HG02642 (cell line): Measurements from ENCODE around the gene IL17A.
A peak's percentile ranks its signal among the peaks of the same experiment; 100 is the strongest.
"Not testable (repeated sequence)": the region's sequence is repeated elsewhere in the genome, so short reads cannot be mapped to it uniquely, and the experiment has no call there.

Experiments
- ATAC-seq: cut with Tn5 transposase; IDR thresholded peaks from one replicate; pipeline ENCODE4 v1.9.1; 2021; ENCODE audit warnings: mild to moderate bottlenecking; ENCODE audit not compliant: unreplicated experiment, poor library complexity

The IL17A gene

GRCh38 chr6:52162940-52163908, 23.0 kb upstream of the IL17A start:
- peak; percentile 58 for ATAC-seq

GRCh38 chr6:52164319-52165094, 21.7 kb upstream of the IL17A start:
- no peak for ATAC-seq

GRCh38 chr6:52167267-52167666, 18.9 kb upstream of the IL17A start:
- ATAC-seq = no peak

GRCh38 chr6:52168351-52168750, 17.8 kb upstream of the IL17A start:
- ATAC-seq = not testable (repeated sequence)

GRCh38 chr6:52174118-52174517, 12.1 kb upstream of the IL17A start:
- ATAC-seq = no peak

- peak; percentile 58 for ATAC-seq
These were observed 9.6 kb upstream of the IL17A start for GRCh38 chr6:52176550-52176949.

- no peak for ATAC-seq
These were observed 8.2 kb upstream of the IL17A start for GRCh38 chr6:52177961-52178360.

GRCh38 chr6:52180787-52181558, 5.2 kb upstream of the IL17A start:
- peak; percentile 72 for ATAC-seq

GRCh38 chr6:52183131-52183713, 3.0 kb upstream of the IL17A start:
- ATAC-seq = no peak

GRCh38 chr6:52186480-52186879, 305 bp downstream of the IL17A start:
- no peak for ATAC-seq

GRCh38 chr6:52187098-52187497, 923 bp downstream of the IL17A start:
- no peak for ATAC-seq

- no peak for ATAC-seq
These were observed 3.8 kb downstream of the IL17A start for GRCh38 chr6:52189974-52190373.

GRCh38 chr6:52190409-52190808, 4.2 kb downstream of the IL17A start:
- ATAC-seq = peak; percentile 36

GRCh38 chr6:52191824-52192223, 5.6 kb downstream of the IL17A start:
- ATAC-seq = no peak

GRCh38 chr6:52195886-52196285, 9.7 kb downstream of the IL17A start:
- no peak for ATAC-seq

- not testable (repeated sequence) for ATAC-seq
These were observed 13.9 kb downstream of the IL17A start for GRCh38 chr6:52200088-52200487.

GRCh38 chr6:52201046-52201445, 14.9 kb downstream of the IL17A start:
- no peak for ATAC-seq

- ATAC-seq = no peak
These were observed 15.3 kb downstream of the IL17A start for GRCh38 chr6:52201493-52201892.

- ATAC-seq = no peak
These were observed 20.9 kb downstream of the IL17A start for GRCh38 chr6:52207066-52207465.

GRCh38 chr6:52208612-52209011, 22.4 kb downstream of the IL17A start:
- ATAC-seq = no peak
